ENCODE data around the gene MMP3.

DNA sequence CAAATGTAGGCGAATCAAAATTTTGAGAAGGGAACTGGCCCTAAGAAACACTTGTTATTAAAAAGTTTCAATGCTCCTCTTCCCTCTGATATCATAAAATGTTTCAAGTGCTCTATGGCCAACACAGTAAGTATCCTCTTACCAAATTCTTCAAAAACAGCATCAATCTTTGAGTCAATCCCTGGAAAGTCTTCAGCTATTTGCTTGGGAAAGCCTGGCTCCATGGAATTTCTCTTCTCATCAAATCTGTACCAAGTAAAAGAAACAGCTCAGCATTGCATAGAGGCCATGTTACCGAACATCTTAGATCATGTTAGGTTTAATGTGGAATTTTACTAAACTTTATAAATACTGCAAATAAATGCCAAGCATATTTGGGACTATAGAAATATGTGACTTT lies 6.3 kb downstream of the MMP3 start:
- TF ChIP-seq, protein P1, sequence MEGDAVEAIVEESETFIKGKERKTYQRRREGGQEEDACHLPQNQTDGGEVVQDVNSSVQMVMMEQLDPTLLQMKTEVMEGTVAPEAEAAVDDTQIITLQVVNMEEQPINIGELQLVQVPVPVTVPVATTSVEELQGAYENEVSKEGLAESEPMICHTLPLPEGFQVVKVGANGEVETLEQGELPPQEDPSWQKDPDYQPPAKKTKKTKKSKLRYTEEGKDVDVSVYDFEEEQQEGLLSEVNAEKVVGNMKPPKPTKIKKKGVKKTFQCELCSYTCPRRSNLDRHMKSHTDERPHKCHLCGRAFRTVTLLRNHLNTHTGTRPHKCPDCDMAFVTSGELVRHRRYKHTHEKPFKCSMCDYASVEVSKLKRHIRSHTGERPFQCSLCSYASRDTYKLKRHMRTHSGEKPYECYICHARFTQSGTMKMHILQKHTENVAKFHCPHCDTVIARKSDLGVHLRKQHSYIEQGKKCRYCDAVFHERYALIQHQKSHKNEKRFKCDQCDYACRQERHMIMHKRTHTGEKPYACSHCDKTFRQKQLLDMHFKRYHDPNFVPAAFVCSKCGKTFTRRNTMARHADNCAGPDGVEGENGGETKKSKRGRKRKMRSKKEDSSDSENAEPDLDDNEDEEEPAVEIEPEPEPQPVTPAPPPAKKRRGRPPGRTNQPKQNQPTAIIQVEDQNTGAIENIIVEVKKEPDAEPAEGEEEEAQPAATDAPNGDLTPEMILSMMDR (IDR thresholded peaks at IDR 0.05; ENCODE audit: low read length), result no peak
- TF ChIP-seq EZH2 (IDR thresholded peaks at IDR 0.05; ENCODE audit: borderline replicate concordance, low read length), result no peak
